Neural cell (in vitro differentiated cells): ENCODE data around the gene SAYSD1. TPM values are rescaled to one million over a fixed set of nuclear protein-coding genes. Genes with fewer than 3 reads are reported as not detected.

ENCODE experiments used
- H2AFZ ChIP-seq: fragments of 200-600, 300-800 bp; sonication (generic), shearing (Covaris generic); 2 replicates; pipeline ENCODE4 v1.6.0; 2014; ENCODE audit warnings: low read depth, mild to moderate bottlenecking, antibody characterized with exemption, low read length, moderate library complexity
- H3F3A ChIP-seq: fragments of 200-600 bp; shearing (Covaris generic); 2 replicates; pipeline ENCODE4 v1.6.1; 2016; ENCODE audit warnings: mild to moderate bottlenecking, moderate library complexity, mixed read lengths, antibody characterized with exemption, low read length; ENCODE audit not compliant: insufficient read depth, poor library complexity, severe bottlenecking
- H3K27ac ChIP-seq: fragments of 200-600, 300-800 bp; sonication (generic), shearing (Covaris generic); 2 replicates; pipeline ENCODE4 v1.5.1; 2014; ENCODE audit warnings: mild to moderate bottlenecking, low read length, moderate library complexity
- H3K27me3 ChIP-seq: fragments of 300-800, 200-600 bp; sonication (generic), shearing (Covaris generic); 2 replicates; pipeline ENCODE4 v1.6.0; 2014; ENCODE audit warnings: mild to moderate bottlenecking, low read depth, low read length, moderate library complexity; ENCODE audit not compliant: insufficient read depth
- H3K36me3 ChIP-seq: fragments of 300-800, 200-600 bp; sonication (generic), shearing (Covaris generic); 2 replicates; pipeline ENCODE4 v1.5.1; 2014; ENCODE audit warnings: mild to moderate bottlenecking, antibody characterized with exemption, low read length, moderate library complexity; ENCODE audit not compliant: insufficient read depth
- H3K4me2 ChIP-seq: fragments of 300-800, 200-600 bp; sonication (generic), shearing (Covaris generic); 2 replicates; pipeline ENCODE4 v1.6.0; 2014; ENCODE audit warnings: mild to moderate bottlenecking, low read length
- H3K4me3 ChIP-seq: fragments of 300-800, 200-600 bp; sonication (generic), shearing (Covaris generic); 2 replicates; pipeline ENCODE4 v1.5.1; 2014; ENCODE audit warnings: mild to moderate bottlenecking, low read length, moderate library complexity
- H3K79me2 ChIP-seq: fragments of 200-600 bp; shearing (Covaris generic); replicated peaks from 2 replicates; pipeline ENCODE4 v1.6.0; 2014; ENCODE audit warnings: mild to moderate bottlenecking, low read length, moderate library complexity; ENCODE audit not compliant: insufficient read depth
- H3K9ac ChIP-seq: fragments of 300-800, 200-600 bp; sonication (generic), shearing (Covaris generic); 2 replicates; pipeline ENCODE4 v1.6.1; 2016; ENCODE audit warnings: mild to moderate bottlenecking, low read length, mixed read lengths
- H3K9me2 ChIP-seq: fragments of 200-600 bp; shearing (Covaris generic); 2 replicates; pipeline ENCODE4 v1.6.1; 2016; ENCODE audit warnings: mild to moderate bottlenecking, low read length, mixed read lengths; ENCODE audit not compliant: insufficient read depth
- H3K9me3 ChIP-seq: fragments of 200-600, 300-800 bp; sonication (generic), shearing (Covaris generic); 2 replicates; pipeline ENCODE4 v1.6.1; 2016; ENCODE audit warnings: mild to moderate bottlenecking, mixed run types, low read length, moderate library complexity, mixed read lengths
- H4K20me1 ChIP-seq: fragments of 200-600 bp; shearing (Covaris generic); 2 replicates; pipeline ENCODE4 v1.6.1; 2016; ENCODE audit warnings: mild to moderate bottlenecking, mixed run types; ENCODE audit not compliant: insufficient read depth
- EP300 ChIP-seq: fragments of 450-650 bp; conservative IDR thresholded peaks from 2 replicates; pipeline ENCODE4 v1.6.1; 2014; ENCODE audit warnings: antibody characterized with exemption, mild to moderate bottlenecking, moderate library complexity; ENCODE audit not compliant: poor library complexity, severe bottlenecking
- EZH2 ChIP-seq: fragments of 200-600, 300-800 bp; shearing (Covaris generic), sonication (generic); IDR thresholded peaks from 2 replicates; pipeline ENCODE4 v1.6.1; 2014; ENCODE audit warnings: antibody characterized with exemption, low read length, borderline replicate concordance, mild to moderate bottlenecking; ENCODE audit not compliant: insufficient read depth, poor library complexity, severe bottlenecking
- MXI1 ChIP-seq: fragments of 450-650 bp; conservative IDR thresholded peaks from 2 replicates; pipeline ENCODE4 v1.6.1; 2014; ENCODE audit warnings: antibody characterized with exemption, mild to moderate bottlenecking; ENCODE audit not compliant: poor library complexity, severe bottlenecking
- POLR2AphosphoS5 ChIP-seq: IDR thresholded peaks from 2 replicates; pipeline ENCODE4 v1.6.1; 2012
- RAD21 ChIP-seq: fragments of 450-650 bp; conservative IDR thresholded peaks from 2 replicates; pipeline ENCODE4 v1.6.1; 2014; ENCODE audit warnings: antibody characterized with exemption, mild to moderate bottlenecking, moderate library complexity
- SMC3 ChIP-seq: fragments of 450-650 bp; conservative IDR thresholded peaks from 2 replicates; pipeline ENCODE4 v1.6.1; 2014; ENCODE audit warnings: antibody characterized with exemption, mild to moderate bottlenecking, moderate library complexity; ENCODE audit not compliant: poor library complexity
- TAF1 ChIP-seq: IDR thresholded peaks from 2 replicates; pipeline ENCODE4 v1.6.1; 2012; ENCODE audit warnings: low read depth
- polyA plus RNA-seq: library from polyadenylated mRNA; depleted of rRNA; stranded (reverse); fragments of >200 nt; gene quantifications from 2 replicates; pipeline ENCODE4 v1.2.3, GENCODE V29; 2014
- TF ChIP-seq, protein P1 (sequence below): fragments of 450-650 bp; IDR thresholded peaks from 2 replicates; pipeline ENCODE4 v1.5.1; 2014; ENCODE audit warnings: antibody characterized with exemption, mild to moderate bottlenecking, moderate library complexity; ENCODE audit not compliant: poor library complexity, severe bottlenecking
- TF ChIP-seq, protein P2 (sequence below): IDR thresholded peaks from 2 replicates; pipeline ENCODE4 v1.6.1; 2012; ENCODE audit warnings: borderline replicate concordance

Gene SAYSD1
- polyA plus RNA-seq, 1 donor from 2014 or later = 40.5 TPM

DNA sequence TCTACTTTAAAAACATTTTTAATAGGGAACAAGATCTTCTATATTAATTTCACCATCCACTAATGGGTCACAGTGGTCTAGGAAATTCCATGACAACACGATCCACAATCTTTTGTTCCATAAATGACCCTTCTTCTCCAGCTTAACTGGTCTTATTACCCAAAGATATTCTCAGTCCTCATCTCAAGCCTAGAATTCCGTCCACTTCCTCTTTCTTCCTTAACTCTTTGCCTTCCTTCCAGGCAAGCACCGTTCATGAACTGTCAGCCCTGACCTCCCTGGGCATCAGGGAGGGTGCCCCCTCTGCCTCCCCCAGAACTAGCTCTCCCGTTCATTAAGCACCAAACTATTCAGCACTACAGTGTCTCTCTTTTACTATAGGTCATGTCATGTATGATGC is 8.0 kb downstream of the SAYSD1 start:
- H3K9ac ChIP-seq = no peak overlapping the region
- H3K9me3 ChIP-seq = no peaks in the 10 kb centered on the region
- no peaks in the 10 kb centered on the region for H3K9me2 ChIP-seq
- TF ChIP-seq EP300 (no peak), SMC3 (no peak), MXI1 (no peak), RAD21 (no peak), TAF1 (no peak), EZH2 (no peak), POLR2AphosphoS5 (no peak)
- TF ChIP-seq, protein P1, sequence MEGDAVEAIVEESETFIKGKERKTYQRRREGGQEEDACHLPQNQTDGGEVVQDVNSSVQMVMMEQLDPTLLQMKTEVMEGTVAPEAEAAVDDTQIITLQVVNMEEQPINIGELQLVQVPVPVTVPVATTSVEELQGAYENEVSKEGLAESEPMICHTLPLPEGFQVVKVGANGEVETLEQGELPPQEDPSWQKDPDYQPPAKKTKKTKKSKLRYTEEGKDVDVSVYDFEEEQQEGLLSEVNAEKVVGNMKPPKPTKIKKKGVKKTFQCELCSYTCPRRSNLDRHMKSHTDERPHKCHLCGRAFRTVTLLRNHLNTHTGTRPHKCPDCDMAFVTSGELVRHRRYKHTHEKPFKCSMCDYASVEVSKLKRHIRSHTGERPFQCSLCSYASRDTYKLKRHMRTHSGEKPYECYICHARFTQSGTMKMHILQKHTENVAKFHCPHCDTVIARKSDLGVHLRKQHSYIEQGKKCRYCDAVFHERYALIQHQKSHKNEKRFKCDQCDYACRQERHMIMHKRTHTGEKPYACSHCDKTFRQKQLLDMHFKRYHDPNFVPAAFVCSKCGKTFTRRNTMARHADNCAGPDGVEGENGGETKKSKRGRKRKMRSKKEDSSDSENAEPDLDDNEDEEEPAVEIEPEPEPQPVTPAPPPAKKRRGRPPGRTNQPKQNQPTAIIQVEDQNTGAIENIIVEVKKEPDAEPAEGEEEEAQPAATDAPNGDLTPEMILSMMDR = no peak
- TF ChIP-seq, protein P2, sequence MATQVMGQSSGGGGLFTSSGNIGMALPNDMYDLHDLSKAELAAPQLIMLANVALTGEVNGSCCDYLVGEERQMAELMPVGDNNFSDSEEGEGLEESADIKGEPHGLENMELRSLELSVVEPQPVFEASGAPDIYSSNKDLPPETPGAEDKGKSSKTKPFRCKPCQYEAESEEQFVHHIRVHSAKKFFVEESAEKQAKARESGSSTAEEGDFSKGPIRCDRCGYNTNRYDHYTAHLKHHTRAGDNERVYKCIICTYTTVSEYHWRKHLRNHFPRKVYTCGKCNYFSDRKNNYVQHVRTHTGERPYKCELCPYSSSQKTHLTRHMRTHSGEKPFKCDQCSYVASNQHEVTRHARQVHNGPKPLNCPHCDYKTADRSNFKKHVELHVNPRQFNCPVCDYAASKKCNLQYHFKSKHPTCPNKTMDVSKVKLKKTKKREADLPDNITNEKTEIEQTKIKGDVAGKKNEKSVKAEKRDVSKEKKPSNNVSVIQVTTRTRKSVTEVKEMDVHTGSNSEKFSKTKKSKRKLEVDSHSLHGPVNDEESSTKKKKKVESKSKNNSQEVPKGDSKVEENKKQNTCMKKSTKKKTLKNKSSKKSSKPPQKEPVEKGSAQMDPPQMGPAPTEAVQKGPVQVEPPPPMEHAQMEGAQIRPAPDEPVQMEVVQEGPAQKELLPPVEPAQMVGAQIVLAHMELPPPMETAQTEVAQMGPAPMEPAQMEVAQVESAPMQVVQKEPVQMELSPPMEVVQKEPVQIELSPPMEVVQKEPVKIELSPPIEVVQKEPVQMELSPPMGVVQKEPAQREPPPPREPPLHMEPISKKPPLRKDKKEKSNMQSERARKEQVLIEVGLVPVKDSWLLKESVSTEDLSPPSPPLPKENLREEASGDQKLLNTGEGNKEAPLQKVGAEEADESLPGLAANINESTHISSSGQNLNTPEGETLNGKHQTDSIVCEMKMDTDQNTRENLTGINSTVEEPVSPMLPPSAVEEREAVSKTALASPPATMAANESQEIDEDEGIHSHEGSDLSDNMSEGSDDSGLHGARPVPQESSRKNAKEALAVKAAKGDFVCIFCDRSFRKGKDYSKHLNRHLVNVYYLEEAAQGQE = no peak
- H3K27ac ChIP-seq = no peak overlapping the region
- H3K4me3 ChIP-seq = no peak overlapping the region
- H3F3A ChIP-seq = no peaks in the 10 kb centered on the region
- H4K20me1 ChIP-seq = no peaks in the 10 kb centered on the region
- no peaks in the 10 kb centered on the region for H3K79me2 ChIP-seq
- H3K27me3 ChIP-seq = no peaks in the 10 kb centered on the region
- no peak overlapping the region for H3K4me2 ChIP-seq
- no peak overlapping the region for H2AFZ ChIP-seq
- H3K36me3 ChIP-seq = peaks cover 15% of the 10 kb centered on the region

DNA sequence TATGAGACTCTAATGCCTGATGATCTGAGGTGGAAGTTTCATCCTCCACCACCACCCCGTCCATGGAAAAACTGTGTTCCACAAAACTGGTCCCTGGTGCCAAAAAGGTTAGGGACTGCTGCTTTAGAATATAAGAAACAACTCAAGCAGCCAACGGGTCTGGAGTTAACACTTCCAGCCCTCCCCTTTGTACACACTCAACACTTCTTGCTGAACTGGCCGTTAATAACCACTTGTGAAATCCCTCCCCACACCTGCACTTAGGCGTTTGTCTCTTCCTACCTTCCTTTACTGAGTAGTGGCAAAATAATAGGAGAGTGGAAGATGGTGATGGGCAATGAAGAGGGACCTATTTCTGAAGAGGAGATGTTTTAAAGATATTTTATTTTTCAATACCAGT is 10.5 kb downstream of the SAYSD1 start:
- Histone ChIP-seq H3K9me2 (no peaks in the 10 kb centered on the region), H4K20me1 (no peaks in the 10 kb centered on the region), H3K9ac (no peak overlapping the region), H3K36me3 (peaks cover 12% of the 10 kb centered on the region), H2AFZ (no peak overlapping the region), H3K4me3 (no peak overlapping the region), H3K4me2 (no peak overlapping the region), H3K79me2 (no peaks in the 10 kb centered on the region), H3K9me3 (no peaks in the 10 kb centered on the region), H3K27ac (no peak overlapping the region), H3F3A (no peaks in the 10 kb centered on the region), H3K27me3 (no peaks in the 10 kb centered on the region)
- TF ChIP-seq TAF1 (no peak), EZH2 (no peak), POLR2AphosphoS5 (no peak), EP300 (no peak), RAD21 (no peak), MXI1 (no peak), SMC3 (no peak)
- TF ChIP-seq, protein P2 = no peak
- TF ChIP-seq, protein P1 = no peak
